Upper lobe of left lung (tissue), 4 donors: Measurements from ENCODE around the gene AASDH.

Source experiments
- CTCF ChIP-seq, 6 experiments: fragments of 450-650 bp in 4 of 6; fragments of 200-600 bp in 2 of 6; sonication (generic) in 2 of 6; IDR thresholded peaks; one replicate each; pipeline ENCODE4 v1.5.1; 2016 to 2019; ENCODE audit warnings: antibody characterized with exemption in 6 of 6
- POLR2A ChIP-seq, 4 donors: fragments of 450-650 bp; IDR thresholded peaks; one replicate each; pipeline ENCODE4 v1.5.1; 2016 to 2017; ENCODE audit warnings: antibody characterized with exemption in 4 of 4, mild to moderate bottlenecking in 2 of 4
- POLR2AphosphoS5 ChIP-seq, 2 donors: sonication (generic); formaldehyde crosslinking; IDR thresholded peaks; one replicate each; pipeline ENCODE4 v1.5.1; 2017; ENCODE audit warnings: antibody characterized with exemption in 2 of 2

GRCh38 chr4:56375458-56375857 is 11.8 kb downstream of the AASDH start:
- TF ChIP-seq POLR2AphosphoS5 (IDR thresholded peaks at IDR 0.05) (no peak), CTCF (IDR thresholded peaks at IDR 0.05) (no peak), POLR2A (IDR thresholded peaks at IDR 0.05) (no peak)
